HG03558 (cell line): ENCODE results near the gene TACR2.

Experiments
- ATAC-seq: cut with Tn5 transposase; IDR thresholded peaks from one replicate; pipeline ENCODE4 v1.9.1; 2021; ENCODE audit warnings: moderate number of reproducible peaks; ENCODE audit not compliant: unreplicated experiment; ENCODE audit errors: extremely low read depth

TACR2 gene

DNA sequence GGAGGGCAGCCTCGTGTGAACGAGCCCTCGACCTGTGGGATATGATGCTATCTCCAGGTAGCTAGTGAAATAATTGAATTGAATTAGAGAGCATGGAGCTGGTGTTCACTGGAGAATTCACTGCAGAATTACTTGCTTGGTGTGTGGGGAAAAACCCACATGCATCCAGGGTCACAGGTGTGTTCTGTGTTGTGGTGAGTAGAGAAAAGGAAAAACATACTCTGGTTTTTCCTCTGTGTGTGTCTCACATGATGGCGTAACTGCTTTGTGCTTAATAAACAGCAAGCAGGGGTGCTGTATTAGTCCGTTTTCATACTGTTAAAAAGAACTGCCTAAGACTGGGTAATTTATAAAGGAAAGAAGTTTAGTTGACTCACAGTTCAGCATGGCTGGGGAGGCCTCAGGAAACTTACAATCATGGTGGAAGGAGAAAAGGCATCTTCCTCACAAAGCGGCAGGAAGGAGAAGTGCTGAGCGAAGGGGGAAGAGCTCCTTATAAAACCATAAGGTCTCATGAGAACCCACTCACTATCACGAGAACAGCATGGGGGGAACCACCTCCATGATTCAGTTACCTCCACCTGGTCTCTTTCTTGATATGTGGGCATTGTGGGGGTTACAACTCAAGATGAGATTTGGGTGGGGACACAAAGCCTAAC lies 62.6 kb downstream of the TACR2 start:
- no peak for ATAC-seq
